Choroid plexus epithelial cell (primary cell): Measurements from ENCODE around the gene FFAR1.

Source experiments
- DNase-seq: peaks from one replicate; pipeline ENCODE4 v3.0.0-alpha.2; 2010; ENCODE audit warnings: low read depth
- H3K4me3 ChIP-seq: 2 replicates; pipeline ENCODE4 v1.5.1; 2011; ENCODE audit warnings: low read depth, mild to moderate bottlenecking, control low read depth, low read length, moderate library complexity
- TF ChIP-seq, protein P1 (sequence below): conservative IDR thresholded peaks from 2 replicates; pipeline ENCODE4 v1.5.1; 2011; ENCODE audit warnings: low read depth, mild to moderate bottlenecking, control low read depth, inconsistent platforms, low read length, moderate library complexity

Gene FFAR1

GRCh38 chr19:35341006-35341405 lies 6.7 kb upstream of the FFAR1 start:
- DNase-seq = no peak

GRCh38 chr19:35341565-35342225 lies 6.0 kb upstream of the FFAR1 start:
- TF ChIP-seq, protein P1, sequence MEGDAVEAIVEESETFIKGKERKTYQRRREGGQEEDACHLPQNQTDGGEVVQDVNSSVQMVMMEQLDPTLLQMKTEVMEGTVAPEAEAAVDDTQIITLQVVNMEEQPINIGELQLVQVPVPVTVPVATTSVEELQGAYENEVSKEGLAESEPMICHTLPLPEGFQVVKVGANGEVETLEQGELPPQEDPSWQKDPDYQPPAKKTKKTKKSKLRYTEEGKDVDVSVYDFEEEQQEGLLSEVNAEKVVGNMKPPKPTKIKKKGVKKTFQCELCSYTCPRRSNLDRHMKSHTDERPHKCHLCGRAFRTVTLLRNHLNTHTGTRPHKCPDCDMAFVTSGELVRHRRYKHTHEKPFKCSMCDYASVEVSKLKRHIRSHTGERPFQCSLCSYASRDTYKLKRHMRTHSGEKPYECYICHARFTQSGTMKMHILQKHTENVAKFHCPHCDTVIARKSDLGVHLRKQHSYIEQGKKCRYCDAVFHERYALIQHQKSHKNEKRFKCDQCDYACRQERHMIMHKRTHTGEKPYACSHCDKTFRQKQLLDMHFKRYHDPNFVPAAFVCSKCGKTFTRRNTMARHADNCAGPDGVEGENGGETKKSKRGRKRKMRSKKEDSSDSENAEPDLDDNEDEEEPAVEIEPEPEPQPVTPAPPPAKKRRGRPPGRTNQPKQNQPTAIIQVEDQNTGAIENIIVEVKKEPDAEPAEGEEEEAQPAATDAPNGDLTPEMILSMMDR = no peak
- DNase-seq = no peak
- no peak overlapping the region for H3K4me3 ChIP-seq

More at GRCh38 chr19:35341006-35341405, 6.7 kb upstream of the FFAR1 start:
- TF ChIP-seq, protein P1 = no peak
- no peak overlapping the region for H3K4me3 ChIP-seq

- no peak for DNase-seq
- TF ChIP-seq, protein P1 = no peak
- no peak overlapping the region for H3K4me3 ChIP-seq
These were observed 5.3 kb upstream of the FFAR1 start for GRCh38 chr19:35342430-35342829.

DNA sequence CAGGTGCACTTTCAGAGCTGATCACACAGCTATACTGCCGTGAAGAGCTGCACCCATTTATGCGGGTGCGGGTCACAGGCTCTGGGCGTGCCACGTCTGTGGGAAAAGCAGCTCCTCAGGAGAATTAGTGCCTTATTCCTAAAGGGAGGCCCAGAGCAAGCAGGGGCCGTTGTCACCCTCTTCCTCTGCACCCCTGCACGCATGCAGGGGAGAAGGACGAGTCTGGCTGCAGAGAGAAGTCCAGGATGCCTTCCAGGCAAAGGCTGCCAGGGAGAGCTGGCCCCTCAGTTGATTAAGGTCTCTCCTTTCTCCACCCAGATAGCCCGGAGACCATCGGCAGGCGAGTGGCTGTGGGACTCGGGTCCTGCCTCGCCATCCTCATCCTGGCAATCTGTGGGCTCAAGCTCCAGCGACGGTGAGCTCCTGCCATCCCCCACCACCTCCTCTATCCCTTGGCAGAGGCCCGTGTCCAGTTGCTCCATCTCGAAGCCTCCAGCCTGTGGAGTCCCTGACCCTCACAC lies 3.1 kb upstream of the FFAR1 start:
- no peak for DNase-seq
- TF ChIP-seq, protein P1 = no peak
- H3K4me3 ChIP-seq = no peak overlapping the region

GRCh38 chr19:35345671-35346111 lies 2.0 kb upstream of the FFAR1 start:
- no peak for DNase-seq
- TF ChIP-seq, protein P1 = no peak

DNA sequence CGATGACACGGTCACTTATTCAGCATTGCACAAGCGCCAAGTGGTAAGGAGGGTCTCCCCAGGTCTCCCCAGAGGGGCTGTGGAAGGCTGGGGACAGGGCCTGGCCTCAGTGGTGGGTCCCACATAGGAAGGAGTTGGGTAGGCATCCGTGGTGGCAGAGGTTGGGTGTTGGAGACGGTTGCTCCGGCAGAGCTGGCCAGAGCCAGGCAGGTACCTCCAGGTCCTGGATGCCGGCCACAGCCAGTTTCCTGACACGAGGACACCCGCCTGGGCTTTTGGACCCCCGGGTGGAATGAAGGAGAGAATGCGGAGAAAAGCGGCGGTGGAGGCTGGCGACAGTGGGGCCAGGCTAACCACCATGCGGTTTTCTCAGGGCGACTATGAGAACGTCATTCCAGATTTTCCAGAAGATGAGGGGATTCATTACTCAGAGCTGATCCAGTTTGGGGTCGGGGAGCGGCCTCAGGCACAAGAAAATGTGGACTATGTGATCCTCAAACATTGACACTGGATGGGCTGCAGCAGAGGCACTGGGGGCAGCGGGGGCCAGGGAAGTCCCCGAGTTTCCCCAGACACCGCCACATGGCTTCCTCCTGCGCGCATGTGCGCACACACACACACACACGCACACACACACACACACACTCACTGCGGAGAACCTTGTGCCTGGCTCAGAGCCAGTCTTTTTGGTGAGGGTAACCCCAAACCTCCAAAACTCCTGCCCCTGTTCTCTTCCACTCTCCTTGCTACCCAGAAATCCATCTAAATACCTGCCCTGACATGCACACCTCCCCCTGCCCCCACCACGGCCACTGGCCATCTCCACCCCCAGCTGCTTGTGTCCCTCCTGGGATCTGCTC lies 1.3 kb upstream of the FFAR1 start:
- no peak for DNase-seq
- no peak overlapping the region for H3K4me3 ChIP-seq
- TF ChIP-seq, protein P1 = no peak

More at GRCh38 chr19:35345671-35346111, 2.0 kb upstream of the FFAR1 start:
- H3K4me3 ChIP-seq = no peak overlapping the region
